SK-N-SH treated with all-trans-retinoic acid at 6 μM for 48 hours (cell line): ENCODE results near the gene MSI1.

Experiments
- ATAC-seq: fragments of 200-7000 bp; cut with Tn5 transposase; 3 replicates; pipeline ENCODE4 v1.9.1; 2020; ENCODE audit warnings: mild to moderate bottlenecking, moderate library complexity
- ARNTL ChIP-seq: fragments of 450-650 bp; formaldehyde crosslinking; IDR thresholded peaks from 2 replicates; pipeline ENCODE4 v1.5.0; 2020; ENCODE audit warnings: low read depth, mild to moderate bottlenecking, moderate library complexity, borderline replicate concordance
- BACH2 ChIP-seq: fragments of 250-450 bp; sonication (Bioruptor Pico); IDR thresholded peaks from 2 replicates; pipeline ENCODE4 v1.9.0; 2021; ENCODE audit warnings: mild to moderate bottlenecking, borderline replicate concordance
- CREB5 ChIP-seq: fragments of 250-450 bp; sonication (Bioruptor Pico); IDR thresholded peaks from 2 replicates; pipeline ENCODE4 v1.5.1; 2020; ENCODE audit warnings: low read depth, mild to moderate bottlenecking, moderate library complexity
- CSDC2 ChIP-seq: fragments of 250-450 bp; sonication (Bioruptor Pico); IDR thresholded peaks from 2 replicates; pipeline ENCODE4 v1.5.0; 2020; ENCODE audit warnings: mild to moderate bottlenecking, moderate library complexity
- ESRRG ChIP-seq: fragments of 250-450 bp; sonication (Bioruptor Pico); IDR thresholded peaks from 2 replicates; pipeline ENCODE4 v1.6.1; 2021; ENCODE audit warnings: mild to moderate bottlenecking
- ISL1 ChIP-seq: fragments of 250-450 bp; sonication (Bioruptor Pico); IDR thresholded peaks from 2 replicates; pipeline ENCODE4 v2.1.2; 2022; ENCODE audit warnings: mild to moderate bottlenecking, moderate library complexity
- OSR1 ChIP-seq: fragments of 250-450 bp; sonication (Bioruptor Pico); IDR thresholded peaks from 2 replicates; pipeline ENCODE4 v1.8.0; 2022; ENCODE audit warnings: moderate library complexity, mild to moderate bottlenecking, inconsistent platforms
- POU6F1 ChIP-seq: fragments of 250-450 bp; sonication (Bioruptor Pico); IDR thresholded peaks from 2 replicates; pipeline ENCODE4 v1.8.0; 2021; ENCODE audit warnings: low read depth, mild to moderate bottlenecking, moderate library complexity, borderline replicate concordance
- PPARA ChIP-seq: fragments of 250-450 bp; sonication (Bioruptor Pico); IDR thresholded peaks from 2 replicates; pipeline ENCODE4 v1.5.0; 2020; ENCODE audit warnings: mild to moderate bottlenecking, borderline replicate concordance
- RARB ChIP-seq: fragments of 250-450 bp; sonication (Bioruptor Pico); IDR thresholded peaks from 2 replicates; pipeline ENCODE4 v1.8.0; 2021; ENCODE audit warnings: mild to moderate bottlenecking, moderate library complexity
- SNAI2 ChIP-seq: fragments of 250-450 bp; sonication (Bioruptor Pico); IDR thresholded peaks from 2 replicates; pipeline ENCODE4 v1.5.0; 2020; ENCODE audit warnings: mild to moderate bottlenecking, moderate library complexity
- TOX ChIP-seq: fragments of 250-450 bp; sonication (Bioruptor Pico); IDR thresholded peaks from 2 replicates; pipeline ENCODE4 v1.8.0; 2021; ENCODE audit warnings: mild to moderate bottlenecking, moderate library complexity, borderline replicate concordance
- TSHZ2 ChIP-seq: fragments of 250-450 bp; sonication (Bioruptor Pico); IDR thresholded peaks from 2 replicates; pipeline ENCODE4 v1.5.0; 2020; ENCODE audit warnings: mild to moderate bottlenecking, moderate library complexity
- ZC3H10 ChIP-seq: fragments of 250-450 bp; sonication (Bioruptor Pico); IDR thresholded peaks from 2 replicates; pipeline ENCODE4 v1.5.1; 2021; ENCODE audit warnings: mild to moderate bottlenecking, moderate library complexity
- ZFP3 ChIP-seq: fragments of 250-450 bp; sonication (Bioruptor Pico); IDR thresholded peaks from 2 replicates; pipeline ENCODE4 v1.5.0; 2020; ENCODE audit warnings: mild to moderate bottlenecking, moderate library complexity
- ZFP30 ChIP-seq: fragments of 450-650 bp; formaldehyde crosslinking; IDR thresholded peaks from 2 replicates; pipeline ENCODE4 v1.5.0; 2022; ENCODE audit warnings: mild to moderate bottlenecking, moderate library complexity
- ZNF565 ChIP-seq: fragments of 450-650 bp; formaldehyde crosslinking; conservative IDR thresholded peaks from 2 replicates; pipeline ENCODE4 v1.5.0; 2020; ENCODE audit warnings: low read depth, mild to moderate bottlenecking, moderate library complexity
- ZNF70 ChIP-seq: fragments of 450-650 bp; formaldehyde crosslinking; IDR thresholded peaks from 2 replicates; pipeline ENCODE4 v1.5.0; 2020; ENCODE audit warnings: mild to moderate bottlenecking, moderate library complexity
- ZNF8 ChIP-seq: fragments of 450-650 bp; formaldehyde crosslinking; IDR thresholded peaks from 2 replicates; pipeline ENCODE4 v1.5.0; 2020; ENCODE audit warnings: mild to moderate bottlenecking, moderate library complexity
- TF ChIP-seq, protein P1 (sequence below): fragments of 250-450 bp; sonication (Bioruptor Pico); IDR thresholded peaks from 2 replicates; pipeline ENCODE4 v1.5.1; 2021; ENCODE audit warnings: mild to moderate bottlenecking, moderate library complexity

Gene MSI1

GRCh38 chr12:120342175-120343038 lies 26.6 kb downstream of the MSI1 start (continued):
- TF ChIP-seq TSHZ2 (CRISPR knock-in tag) (no peak), ZFP30 (CRISPR knock-in tag) (no peak)

GRCh38 chr12:120339256-120339655 lies 29.7 kb downstream of the MSI1 start:
- ATAC-seq = no peak

More at GRCh38 chr12:120339256-120339655, 29.7 kb downstream of the MSI1 start:
- no peak for TF ChIP-seq ZNF8
- TF ChIP-seq ZNF565 (CRISPR knock-in tag) = no peak
- no peak for TF ChIP-seq CREB5
- TF ChIP-seq ZFP30 (CRISPR knock-in tag) = no peak
- no peak for TF ChIP-seq ZNF70
- TF ChIP-seq TSHZ2 (CRISPR knock-in tag) = no peak
- no peak for TF ChIP-seq TOX (CRISPR knock-in tag)
- no peak for TF ChIP-seq CSDC2
- no peak for TF ChIP-seq ESRRG (CRISPR knock-in tag)
- TF ChIP-seq PPARA (CRISPR knock-in tag) = no peak
- TF ChIP-seq POU6F1 = no peak
- no peak for TF ChIP-seq OSR1 (CRISPR knock-in tag)
- TF ChIP-seq ISL1 (CRISPR knock-in tag) = no peak
- TF ChIP-seq, protein P1, sequence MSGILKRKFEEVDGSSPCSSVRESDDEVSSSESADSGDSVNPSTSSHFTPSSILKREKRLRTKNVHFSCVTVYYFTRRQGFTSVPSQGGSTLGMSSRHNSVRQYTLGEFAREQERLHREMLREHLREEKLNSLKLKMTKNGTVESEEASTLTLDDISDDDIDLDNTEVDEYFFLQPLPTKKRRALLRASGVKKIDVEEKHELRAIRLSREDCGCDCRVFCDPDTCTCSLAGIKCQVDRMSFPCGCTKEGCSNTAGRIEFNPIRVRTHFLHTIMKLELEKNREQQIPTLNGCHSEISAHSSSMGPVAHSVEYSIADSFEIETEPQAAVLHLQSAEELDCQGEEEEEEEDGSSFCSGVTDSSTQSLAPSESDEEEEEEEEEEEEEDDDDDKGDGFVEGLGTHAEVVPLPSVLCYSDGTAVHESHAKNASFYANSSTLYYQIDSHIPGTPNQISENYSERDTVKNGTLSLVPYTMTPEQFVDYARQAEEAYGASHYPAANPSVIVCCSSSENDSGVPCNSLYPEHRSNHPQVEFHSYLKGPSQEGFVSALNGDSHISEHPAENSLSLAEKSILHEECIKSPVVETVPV (CRISPR knock-in tag) = no peak
- no peak for TF ChIP-seq ZC3H10 (CRISPR knock-in tag)
- no peak for TF ChIP-seq ARNTL
- TF ChIP-seq RARB (CRISPR knock-in tag) = no peak
- TF ChIP-seq SNAI2 = no peak
- TF ChIP-seq BACH2 (CRISPR knock-in tag) = no peak
- no peak for TF ChIP-seq ZFP3 (CRISPR knock-in tag)
